Spinal cord (tissue), 10 donors: Measurements from ENCODE around the gene GRAMD2A. TPM values are rescaled to one million over a fixed set of nuclear protein-coding genes. Genes with fewer than 3 reads are reported as not detected.

Source experiments
- DNase-seq, 6 donors: peaks; one replicate each; pipeline versions ENCODE4 v3.0.0 to v3.0.0-alpha.2; 2013 to 2015; ENCODE audit warnings: low spot score in 6 of 6, low read depth in 4 of 6
- H3K27ac ChIP-seq: one replicate; pipeline ENCODE4 v1.5.1; 2013; ENCODE audit warnings: low read depth, low read length, control low read depth
- H3K27me3 ChIP-seq: one replicate; pipeline ENCODE4 v1.6.1; 2013; ENCODE audit warnings: low read length; ENCODE audit not compliant: control insufficient read depth, insufficient read depth
- H3K36me3 ChIP-seq: one replicate; pipeline ENCODE4 v1.6.1; 2013; ENCODE audit warnings: low read length; ENCODE audit not compliant: control insufficient read depth, insufficient read depth
- H3K4me1 ChIP-seq: one replicate; pipeline ENCODE4 v1.6.1; 2013; ENCODE audit warnings: low read length; ENCODE audit not compliant: control insufficient read depth, insufficient read depth
- H3K4me3 ChIP-seq: one replicate; pipeline ENCODE4 v1.5.1; 2013; ENCODE audit warnings: low read depth, low read length, control low read depth
- H3K9me3 ChIP-seq: one replicate; pipeline ENCODE4 v1.6.1; 2013; ENCODE audit warnings: low read length; ENCODE audit not compliant: control insufficient read depth, insufficient read depth
- WGBS: methylation state at CpG from one replicate; pipeline ENCODE4 v1.1.5; 2013; ENCODE audit warnings: missing lambda C conversion rate; ENCODE audit not compliant: insufficient coverage; 5-methylcytosine and 5-hydroxymethylcytosine counted together
- polyA plus RNA-seq, 2 donors: library from polyadenylated mRNA; unstranded; fragments of 120-200 nt; gene quantifications; one replicate each; pipeline ENCODE4 v1.2.1, GENCODE V29; 2013; ENCODE audit not compliant: insufficient read length in 2 of 2
- total RNA-seq, 2 donors: library from RNA; depleted of rRNA in 1 of 2; stranded (reverse); fragments of 120-200 nt in 1 of 2; fragments of >200 nt in 1 of 2; gene quantifications; one replicate each; pipeline versions ENCODE4 v1.2.3 to v1.2.4, GENCODE V29; 2013 to 2014
- donor health status: healthy.

GRAMD2A gene
- total and polyA plus RNA-seq, 4 donors = 1.4 to 3.8 (median 2.3) TPM

DNA sequence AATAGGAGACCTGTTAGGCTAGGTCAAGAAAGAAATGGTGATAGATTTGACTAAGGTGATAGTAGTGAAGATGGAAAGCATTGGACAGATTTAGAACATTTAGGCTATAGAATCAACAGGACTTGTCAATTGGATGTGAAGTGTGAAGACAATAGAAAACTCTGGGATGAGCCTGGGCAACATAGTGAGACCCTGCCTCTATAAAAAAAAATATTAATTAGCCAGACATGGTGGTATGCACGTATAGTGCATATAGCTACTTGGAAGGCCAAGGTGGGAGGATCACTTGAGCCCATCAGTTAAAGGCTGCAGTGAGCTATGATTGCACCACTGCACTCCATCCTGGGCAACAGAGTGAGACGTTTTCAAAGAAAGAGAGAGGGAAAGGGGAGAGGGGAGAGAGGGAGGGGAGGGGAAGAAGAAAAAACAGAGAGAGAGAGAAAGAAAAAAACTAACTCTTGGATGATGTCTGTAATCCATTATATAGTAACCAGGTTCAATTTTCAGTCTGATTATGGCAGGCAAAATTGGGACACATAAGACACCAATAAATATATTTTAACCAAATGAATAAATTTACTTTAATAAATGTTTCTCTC is 69.8 kb downstream of the GRAMD2A start:
- Histone ChIP-seq H3K9me3 (no peaks in the 10 kb centered on the region), H3K27me3 (no peaks in the 10 kb centered on the region), H3K36me3 (no peaks in the 10 kb centered on the region), H3K27ac (no peak overlapping the region), H3K4me1 (no peaks in the 10 kb centered on the region), H3K4me3 (no peak overlapping the region)
- DNase-seq = no peak
- WGBS = 80% methylated on average over 1 of the region's 2 CpGs

- WGBS = no CpG with 5 or more reads among the region's 1 CpG
- H3K9me3 ChIP-seq = no peaks in the 10 kb centered on the region
- no peaks in the 10 kb centered on the region for H3K36me3 ChIP-seq
- H3K4me3 ChIP-seq = no peak overlapping the region
- H3K4me1 ChIP-seq = peaks cover 4% of the 10 kb centered on the region
- no peaks in the 10 kb centered on the region for H3K27me3 ChIP-seq
- H3K27ac ChIP-seq = no peak overlapping the region
- no peak for DNase-seq
These were observed 73.4 kb downstream of the GRAMD2A start for GRCh38 chr15:72124218-72124617.

GRCh38 chr15:72118017-72118978 is 79.3 kb downstream of the GRAMD2A start, which contains the start of the genes MYO9A and SENP8:
TSS of gene MYO9A (minus strand) at chr15:72118150. CDS start at chr15:72046563, 71,587 bp downstream.
TSS of gene SENP8 (plus strand) at chr15:72118403. CDS start at chr15:72139624, 21,221 bp downstream.
- peak; percentile 93 to 100 (median 97) for DNase-seq
- Histone ChIP-seq H3K4me1 (peaks cover 7% of the 10 kb centered on the region), H3K4me3 (peak within 1 kb of the TSS; percentile 88), H3K27me3 (no peaks in the 10 kb centered on the region), H3K27ac (peak within 1 kb of the TSS; percentile 98), H3K36me3 (no peaks in the 10 kb centered on the region), H3K9me3 (no peaks in the 10 kb centered on the region)
- under 1% methylated on average over 61 of the region's 69 CpGs for WGBS

DNA sequence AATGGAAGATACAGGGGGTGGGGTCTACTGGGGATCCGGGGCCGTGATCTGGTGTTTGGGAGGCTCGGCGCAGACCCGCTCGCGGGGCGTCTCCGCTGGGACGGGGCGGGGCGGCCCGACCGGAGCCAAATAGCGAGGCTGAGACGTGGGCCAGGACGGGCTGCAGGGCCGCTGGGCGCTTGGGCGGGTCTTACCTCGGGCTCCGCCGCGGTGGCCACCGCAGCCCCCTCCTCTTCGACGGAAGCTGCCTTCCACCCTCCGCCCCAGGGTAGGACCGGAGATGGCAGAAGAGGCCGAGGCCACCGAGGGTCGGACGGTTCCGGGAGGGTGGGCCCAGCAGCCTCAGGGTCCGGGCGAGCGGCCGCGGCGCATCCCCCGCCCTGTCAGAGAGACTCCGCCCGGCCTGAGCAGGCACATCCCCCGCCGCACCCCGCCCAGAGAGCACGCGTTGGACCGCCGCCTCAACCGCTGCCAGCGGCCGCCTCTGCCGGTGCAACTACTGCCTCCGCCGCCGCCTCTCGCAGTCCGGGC is 80.0 kb downstream of the GRAMD2A start:
- Histone ChIP-seq H3K27me3 (no peaks in the 10 kb centered on the region), H3K36me3 (no peaks in the 10 kb centered on the region), H3K4me1 (peaks cover 7% of the 10 kb centered on the region), H3K9me3 (no peaks in the 10 kb centered on the region), H3K4me3 (peak overlapping the region; percentile 88), H3K27ac (peak overlapping the region; percentile 89)
- 0% methylated on average over 59 of the region's 59 CpGs for WGBS
- peak in 1 of 6 donors; percentile 61 for DNase-seq

DNA sequence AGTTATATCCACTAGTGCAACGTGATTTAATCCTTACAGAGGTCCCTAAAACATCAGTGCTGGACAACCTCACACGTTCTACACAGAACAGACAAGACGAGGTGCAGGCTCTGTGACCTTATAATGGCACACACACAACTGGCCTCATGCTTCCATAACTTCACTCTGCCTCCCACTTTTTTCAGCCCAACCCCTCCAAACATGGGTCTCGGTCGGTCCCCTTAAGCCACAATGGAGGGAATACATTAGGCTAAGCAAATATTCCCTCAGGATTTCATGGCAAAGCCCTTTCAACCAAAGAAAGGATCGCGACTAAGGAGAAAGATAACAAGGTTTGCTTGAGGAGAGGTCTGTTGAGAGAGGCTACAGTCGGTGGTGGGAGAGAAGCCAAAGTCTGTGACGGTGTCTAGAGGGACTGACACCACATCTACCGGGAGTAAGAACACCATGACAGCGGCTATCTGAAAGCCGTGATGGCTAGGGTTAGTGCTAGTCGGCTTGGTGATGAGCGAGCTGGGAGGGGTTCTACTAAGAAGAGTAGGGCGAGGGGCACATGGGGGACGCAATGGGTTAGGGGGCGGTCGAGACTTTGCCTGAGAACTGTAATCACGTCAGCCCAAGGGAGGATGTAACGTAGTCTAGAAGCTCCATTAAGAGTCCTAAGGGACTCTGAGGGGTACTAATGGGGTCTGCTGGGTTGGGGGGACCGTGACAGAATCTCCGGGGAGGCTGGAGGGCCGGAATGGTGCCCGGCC is 80.7 kb downstream of the GRAMD2A start:
- peak overlapping the region; percentile 88 for H3K4me3 ChIP-seq
- H3K4me1 ChIP-seq = peaks cover 7% of the 10 kb centered on the region
- DNase-seq = peak in 4 of 6 donors; percentile 31 to 68 (median 55)
- no peaks in the 10 kb centered on the region for H3K27me3 ChIP-seq
- WGBS = 0% methylated on average over 22 of the region's 24 CpGs
- no peaks in the 10 kb centered on the region for H3K9me3 ChIP-seq
- H3K36me3 ChIP-seq = no peaks in the 10 kb centered on the region
- peak overlapping the region; percentile 89 for H3K27ac ChIP-seq

DNA sequence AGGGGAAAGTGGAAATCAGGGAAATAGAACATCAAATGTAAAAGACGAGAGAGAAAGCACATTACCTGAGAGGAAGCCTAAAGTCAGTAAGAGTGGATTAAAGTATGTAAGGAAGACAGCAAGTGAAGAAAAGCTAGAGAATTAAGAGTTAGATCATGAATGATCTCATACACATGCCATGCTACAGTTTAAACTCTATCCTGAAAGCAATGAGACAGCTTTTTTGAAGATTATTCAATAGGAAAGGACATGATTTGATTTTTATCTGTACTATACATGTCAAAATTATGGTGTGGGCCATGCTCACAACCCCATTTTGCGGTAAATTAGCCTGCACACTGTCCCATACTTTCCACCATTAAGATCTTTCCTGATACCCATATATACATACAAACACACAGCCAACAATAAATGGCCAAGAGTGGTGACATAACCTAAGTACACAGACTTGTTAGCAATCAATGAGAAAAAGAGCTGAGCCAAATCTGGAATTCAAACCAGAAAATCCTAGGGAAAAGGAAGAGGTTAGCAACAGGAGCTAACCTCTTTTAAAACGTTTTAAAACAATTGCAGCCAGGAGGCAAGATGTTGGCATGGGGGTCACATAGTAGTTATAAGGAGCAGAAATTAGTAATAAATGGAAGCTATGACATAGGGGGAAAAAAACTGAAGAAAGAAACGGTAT is 84.1 kb downstream of the GRAMD2A start:
- Histone ChIP-seq H3K36me3 (no peaks in the 10 kb centered on the region), H3K9me3 (no peaks in the 10 kb centered on the region), H3K4me3 (no peak overlapping the region), H3K27me3 (no peaks in the 10 kb centered on the region), H3K4me1 (no peaks in the 10 kb centered on the region), H3K27ac (no peak overlapping the region)
- no peak for DNase-seq
- WGBS = no CpG with 5 or more reads among the region's 4 CpGs

GRCh38 chr15:72112805-72113204 is 84.8 kb downstream of the GRAMD2A start:
- DNase-seq = no peak
- no peaks in the 10 kb centered on the region for H3K9me3 ChIP-seq
- H3K36me3 ChIP-seq = no peaks in the 10 kb centered on the region
- H3K27me3 ChIP-seq = no peaks in the 10 kb centered on the region
- no peak overlapping the region for H3K4me3 ChIP-seq
- H3K27ac ChIP-seq = no peak overlapping the region
- no peaks in the 10 kb centered on the region for H3K4me1 ChIP-seq

- no peaks in the 10 kb centered on the region for H3K36me3 ChIP-seq
- no peaks in the 10 kb centered on the region for H3K27me3 ChIP-seq
- H3K4me1 ChIP-seq = no peaks in the 10 kb centered on the region
- no peak overlapping the region for H3K4me3 ChIP-seq
- no peak for DNase-seq
- H3K27ac ChIP-seq = no peak overlapping the region
- H3K9me3 ChIP-seq = no peaks in the 10 kb centered on the region
- 100% methylated on average over 1 of the region's 2 CpGs for WGBS
These were observed 85.5 kb downstream of the GRAMD2A start for GRCh38 chr15:72112116-72112515.

DNA sequence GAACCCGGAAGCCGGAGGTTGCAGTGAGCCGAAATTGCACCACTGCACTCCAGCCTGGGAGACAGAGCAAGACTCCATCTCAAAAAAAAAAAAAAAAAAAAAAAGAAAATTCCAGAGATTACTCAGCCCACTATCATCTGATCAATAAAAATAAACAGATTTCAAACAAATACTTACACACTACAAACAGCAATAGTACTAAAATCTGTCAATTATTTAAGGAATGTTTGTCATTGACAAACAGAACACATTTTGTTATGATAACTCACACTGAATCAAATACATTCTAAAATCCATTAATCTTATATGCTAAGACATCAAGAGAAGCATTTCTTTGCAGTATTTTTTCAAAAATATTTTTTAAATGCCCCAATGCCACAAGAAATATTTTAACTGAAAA is 87.2 kb downstream of the GRAMD2A start:
- H3K27ac ChIP-seq = no peak overlapping the region
- H3K4me3 ChIP-seq = no peak overlapping the region
- 100% methylated on average over 1 of the region's 3 CpGs for WGBS

More for the DNA sequence above, 87.2 kb downstream of the GRAMD2A start:
- Histone ChIP-seq H3K9me3 (no peaks in the 10 kb centered on the region), H3K36me3 (no peaks in the 10 kb centered on the region), H3K27me3 (no peaks in the 10 kb centered on the region), H3K4me1 (no peaks in the 10 kb centered on the region)
- DNase-seq = no peak
